ENCODE results near the gene ANKRD31.
A peak's percentile ranks its signal among the peaks of the same experiment; 100 is the strongest.
"Not testable (repeated sequence)": the region's sequence is repeated elsewhere in the genome, so short reads cannot be mapped to it uniquely, and the experiment has no call there.

Gene ANKRD31

DNA sequence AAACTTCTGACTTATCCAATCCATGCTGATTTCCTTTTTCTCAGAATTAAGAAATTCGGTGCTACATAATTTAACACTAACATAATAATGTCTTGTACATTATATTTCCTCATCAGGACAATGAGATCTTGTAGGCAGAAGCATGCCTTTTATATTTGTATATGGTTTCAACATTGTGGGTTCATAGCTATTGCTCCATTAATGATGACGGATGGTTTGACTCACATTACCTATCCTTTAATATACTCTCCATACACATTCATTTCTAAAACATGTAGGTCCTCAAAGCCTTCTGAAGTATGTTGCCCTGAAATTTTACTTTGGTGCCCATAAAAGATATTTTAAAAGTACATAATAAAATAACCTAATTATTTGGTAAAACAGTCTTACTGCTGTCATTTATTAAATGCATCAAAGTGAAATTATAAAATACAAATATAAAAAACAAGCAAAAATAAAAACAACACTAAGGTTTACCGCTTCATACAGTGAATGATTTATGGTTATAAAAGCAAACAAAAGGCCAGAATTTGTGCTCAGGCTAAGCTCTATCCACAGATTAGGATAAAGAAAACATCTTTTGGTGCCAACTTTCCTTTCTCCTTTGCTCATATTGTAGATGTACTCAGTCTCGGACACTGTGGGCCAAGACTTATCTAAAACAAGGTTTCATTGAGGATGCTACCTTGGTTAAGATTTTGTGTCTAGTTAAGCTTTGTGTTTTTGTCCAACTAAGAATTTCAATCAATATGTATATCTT lies 123.1 kb downstream of the ANKRD31 start:
- Histone ChIP-seq H2BK12ac (ENCODE audit: low read length) (no peak overlapping the region), H4K91ac (ENCODE audit: low read depth, low read length) (no peak overlapping the region), H3K18ac (ENCODE audit: low read length) (no peak overlapping the region), H3K14ac (ENCODE audit: low read length) (no peak overlapping the region), H3K4me1 (ENCODE audit: control insufficient read depth in 1 of 2, insufficient read depth in 2 of 2, low read length in 2 of 2) (no peaks in the 10 kb centered on the region), H2BK5ac (ENCODE audit: low read depth, low read length, poor library complexity) (no peak overlapping the region), H3K27ac (ENCODE audit: low read depth, low read length) (no peak overlapping the region), H2AK5ac (ENCODE audit: low read length) (no peak overlapping the region), H3K9me3 (ENCODE audit: insufficient read depth, low read depth, low read length) (no peaks in the 10 kb centered on the region), H4K8ac (ENCODE audit: low read depth, low read length) (no peak overlapping the region), H3K79me1 (ENCODE audit: low read length) (no peaks in the 10 kb centered on the region), H3K79me2 (ENCODE audit: control insufficient read depth, insufficient read depth, low read length, poor library complexity) (no peaks in the 10 kb centered on the region), H3K23ac (ENCODE audit: low read length) (no peak overlapping the region), H3K4me3 (ENCODE audit: low read depth, low read length) (no peak overlapping the region), H3K9ac (ENCODE audit: low read length) (no peak overlapping the region), H2BK120ac (ENCODE audit: insufficient read depth, low read length, poor library complexity) (no peak overlapping the region), H3K36me3 (ENCODE audit: control insufficient read depth in 1 of 2, insufficient read depth in 2 of 2, low read length in 2 of 2) (no peaks in the 10 kb centered on the region), H2AFZ (ENCODE audit: insufficient read depth, low read length, poor library complexity) (no peak overlapping the region), H3K4me2 (ENCODE audit: low read length) (no peak overlapping the region), H3K4ac (ENCODE audit: low read depth, low read length) (no peak overlapping the region), H4K12ac (ENCODE audit: low read depth, low read length) (no peak overlapping the region), H3K27me3 (ENCODE audit: insufficient read depth, low read length) (no peaks in the 10 kb centered on the region)
- no peak for DNase-seq
- WGBS (ENCODE audit: extremely low coverage, insufficient coverage, insufficient read length): no CpG with 5 or more reads among the region's 4 CpGs

DNA sequence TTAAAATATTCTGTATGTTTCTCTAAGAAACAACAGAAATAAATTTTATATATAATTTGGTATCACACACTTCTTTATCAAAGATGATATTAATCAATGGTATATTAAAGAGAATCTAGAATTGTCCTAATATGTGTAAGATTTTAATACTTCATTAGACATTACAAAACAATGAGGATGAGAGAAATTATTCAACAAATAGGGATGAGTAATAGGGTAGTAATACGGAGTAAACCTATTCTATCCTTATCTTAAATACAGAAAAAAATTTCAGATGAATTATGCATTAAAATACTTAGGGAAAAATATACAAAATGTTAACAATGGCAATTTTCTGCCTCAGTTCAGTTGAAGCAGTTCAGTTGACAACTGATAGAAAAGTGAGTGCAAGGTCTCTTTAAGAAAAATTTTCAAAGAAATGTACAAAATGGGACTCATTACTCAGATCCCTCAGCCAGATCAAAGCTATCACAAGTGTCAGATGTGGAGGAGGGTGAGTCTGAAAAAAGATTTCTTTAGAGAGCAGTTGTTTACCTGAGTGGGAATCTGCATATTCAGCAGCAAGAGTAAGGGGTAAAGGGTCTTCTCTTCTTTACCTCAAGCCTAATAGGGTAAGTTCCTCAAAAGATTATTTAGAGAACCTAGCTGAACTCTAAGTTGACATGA lies 127.6 kb downstream of the ANKRD31 start:
- no peak overlapping the region for H3K23ac ChIP-seq (ENCODE audit: low read length)
- H4K12ac ChIP-seq (ENCODE audit: low read depth, low read length): no peak overlapping the region
- H2BK120ac ChIP-seq (ENCODE audit: insufficient read depth, low read length, poor library complexity): no peak overlapping the region
- H3K9ac ChIP-seq (ENCODE audit: low read length): no peak overlapping the region
- no peak overlapping the region for H3K27ac ChIP-seq (ENCODE audit: low read depth, low read length)
- H2BK5ac ChIP-seq (ENCODE audit: low read depth, low read length, poor library complexity): no peak overlapping the region
- no peaks in the 10 kb centered on the region for H3K9me3 ChIP-seq (ENCODE audit: insufficient read depth, low read depth, low read length)
- no peak overlapping the region for H2BK12ac ChIP-seq (ENCODE audit: low read length)
- no peak overlapping the region for H2AFZ ChIP-seq (ENCODE audit: insufficient read depth, low read length, poor library complexity)
- H3K18ac ChIP-seq (ENCODE audit: low read length): no peak overlapping the region
- H3K4me3 ChIP-seq (ENCODE audit: low read depth, low read length): no peak overlapping the region
- H3K79me2 ChIP-seq (ENCODE audit: control insufficient read depth, insufficient read depth, low read length, poor library complexity): no peaks in the 10 kb centered on the region
- H3K36me3 ChIP-seq (ENCODE audit: control insufficient read depth in 1 of 2, insufficient read depth in 2 of 2, low read length in 2 of 2): no peaks in the 10 kb centered on the region
- H4K91ac ChIP-seq (ENCODE audit: low read depth, low read length): no peak overlapping the region
- no peaks in the 10 kb centered on the region for H3K4me1 ChIP-seq (ENCODE audit: control insufficient read depth in 1 of 2, insufficient read depth in 2 of 2, low read length in 2 of 2)
- H2AK5ac ChIP-seq (ENCODE audit: low read length): no peak overlapping the region
- no peak overlapping the region for H3K4me2 ChIP-seq (ENCODE audit: low read length)
- WGBS (ENCODE audit: extremely low coverage, insufficient coverage, insufficient read length): no CpG with 5 or more reads among the region's 1 CpG
- H3K14ac ChIP-seq (ENCODE audit: low read length): no peak overlapping the region
- H3K27me3 ChIP-seq (ENCODE audit: insufficient read depth, low read length): no peaks in the 10 kb centered on the region
- H3K79me1 ChIP-seq (ENCODE audit: low read length): no peaks in the 10 kb centered on the region
- H3K4ac ChIP-seq (ENCODE audit: low read depth, low read length): no peak overlapping the region
- no peak overlapping the region for H4K8ac ChIP-seq (ENCODE audit: low read depth, low read length)
- no peak for DNase-seq

DNA sequence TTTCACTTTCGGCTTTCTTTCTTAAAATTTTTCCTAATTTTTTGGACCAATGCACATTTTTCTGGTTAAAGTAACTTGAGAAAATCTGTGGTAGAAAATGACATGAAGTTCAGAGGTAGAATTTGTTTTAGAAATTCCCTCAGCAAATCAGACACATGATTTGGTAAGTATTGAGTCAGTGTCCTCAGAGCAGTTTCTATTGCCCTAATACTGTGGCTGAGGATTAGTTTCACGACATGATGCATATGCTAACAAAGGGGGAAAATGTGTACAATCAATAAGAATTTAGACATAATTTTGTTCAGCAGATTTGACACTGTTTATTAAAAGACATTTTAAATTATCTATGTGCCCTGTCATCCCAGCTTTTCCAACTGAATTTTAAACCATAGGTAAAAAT lies 128.2 kb downstream of the ANKRD31 start:
- H3K4me1 ChIP-seq (ENCODE audit: control insufficient read depth in 1 of 2, insufficient read depth in 2 of 2, low read length in 2 of 2): no peaks in the 10 kb centered on the region

DNA sequence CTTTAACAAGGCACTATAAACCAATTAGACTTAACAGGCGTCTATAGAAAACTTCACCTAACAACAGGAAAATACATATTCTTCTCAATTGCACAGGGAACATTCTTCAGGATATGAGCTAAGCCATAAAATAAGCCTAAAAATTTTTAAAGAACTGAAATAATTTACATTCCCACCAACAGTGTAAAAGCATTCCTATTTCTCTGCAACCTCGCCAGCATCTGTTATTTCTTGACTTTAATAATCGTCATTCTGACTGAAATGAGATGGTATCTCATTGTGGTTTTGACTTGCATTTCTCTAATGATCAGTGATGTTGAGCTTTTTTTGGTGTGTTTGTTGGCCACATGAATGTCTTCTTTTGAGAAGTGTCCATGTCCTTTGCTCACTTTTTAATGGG lies 140.7 kb downstream of the ANKRD31 start:
- not testable (repeated sequence) for H3K9ac ChIP-seq (ENCODE audit: low read length); H4K12ac ChIP-seq (ENCODE audit: low read depth, low read length); H3K27me3 ChIP-seq (ENCODE audit: insufficient read depth, low read length); H4K91ac ChIP-seq (ENCODE audit: low read depth, low read length); H2BK5ac ChIP-seq (ENCODE audit: low read depth, low read length, poor library complexity); H3K4me3 ChIP-seq (ENCODE audit: low read depth, low read length); H2BK120ac ChIP-seq (ENCODE audit: insufficient read depth, low read length, poor library complexity); H2AFZ ChIP-seq (ENCODE audit: insufficient read depth, low read length, poor library complexity); H3K79me2 ChIP-seq (ENCODE audit: control insufficient read depth, insufficient read depth, low read length, poor library complexity); H4K8ac ChIP-seq (ENCODE audit: low read depth, low read length); H2AK5ac ChIP-seq (ENCODE audit: low read length); H3K23ac ChIP-seq (ENCODE audit: low read length); H3K79me1 ChIP-seq (ENCODE audit: low read length); H2BK12ac ChIP-seq (ENCODE audit: low read length); H3K27ac ChIP-seq (ENCODE audit: low read depth, low read length); H3K4me1 ChIP-seq (ENCODE audit: control insufficient read depth in 1 of 2, insufficient read depth in 2 of 2, low read length in 2 of 2); H3K14ac ChIP-seq (ENCODE audit: low read length); H3K36me3 ChIP-seq (ENCODE audit: control insufficient read depth in 1 of 2, insufficient read depth in 2 of 2, low read length in 2 of 2); H3K9me3 ChIP-seq (ENCODE audit: insufficient read depth, low read depth, low read length); H3K18ac ChIP-seq (ENCODE audit: low read length); H3K4ac ChIP-seq (ENCODE audit: low read depth, low read length); H3K4me2 ChIP-seq (ENCODE audit: low read length)
- WGBS (ENCODE audit: extremely low coverage, insufficient coverage, insufficient read length): no CpG with 5 or more reads among the region's 3 CpGs
- peak; percentile 1 to 87 for DNase-seq

More for the DNA sequence above, 128.2 kb downstream of the ANKRD31 start:
- WGBS (ENCODE audit: extremely low coverage, insufficient coverage, insufficient read length): no CpG with 5 or more reads among the region's 2 CpGs
- Histone ChIP-seq H4K91ac (ENCODE audit: low read depth, low read length) (no peak overlapping the region), H3K4ac (ENCODE audit: low read depth, low read length) (no peak overlapping the region), H2BK12ac (ENCODE audit: low read length) (no peak overlapping the region), H3K9ac (ENCODE audit: low read length) (no peak overlapping the region), H2AFZ (ENCODE audit: insufficient read depth, low read length, poor library complexity) (no peak overlapping the region), H4K8ac (ENCODE audit: low read depth, low read length) (no peak overlapping the region), H4K12ac (ENCODE audit: low read depth, low read length) (no peak overlapping the region), H3K27me3 (ENCODE audit: insufficient read depth, low read length) (no peaks in the 10 kb centered on the region), H3K27ac (ENCODE audit: low read depth, low read length) (no peak overlapping the region), H3K79me1 (ENCODE audit: low read length) (no peaks in the 10 kb centered on the region), H3K4me3 (ENCODE audit: low read depth, low read length) (no peak overlapping the region), H2BK5ac (ENCODE audit: low read depth, low read length, poor library complexity) (no peak overlapping the region), H3K18ac (ENCODE audit: low read length) (no peak overlapping the region), H2BK120ac (ENCODE audit: insufficient read depth, low read length, poor library complexity) (no peak overlapping the region), H3K4me2 (ENCODE audit: low read length) (no peak overlapping the region), H3K36me3 (ENCODE audit: control insufficient read depth in 1 of 2, insufficient read depth in 2 of 2, low read length in 2 of 2) (no peaks in the 10 kb centered on the region), H3K79me2 (ENCODE audit: control insufficient read depth, insufficient read depth, low read length, poor library complexity) (no peaks in the 10 kb centered on the region), H3K14ac (ENCODE audit: low read length) (no peak overlapping the region), H3K9me3 (ENCODE audit: insufficient read depth, low read depth, low read length) (no peaks in the 10 kb centered on the region), H2AK5ac (ENCODE audit: low read length) (no peak overlapping the region), H3K23ac (ENCODE audit: low read length) (no peak overlapping the region)
- DNase-seq: no peak
